Right cardiac atrium (tissue), 5 donors: ENCODE measurements around the gene ENTHD1. TPM values are rescaled to one million over a fixed set of nuclear protein-coding genes. Genes with fewer than 3 reads are reported as not detected.

Experiments used
- ATAC-seq, 2 donors: fragments of 200-7000 bp; cut with Tn5 transposase; one replicate each; pipeline versions ENCODE4 v1.8.0 to v1.9.1; 2020; ENCODE audit warnings: moderate library complexity in 2 of 2, mild to moderate bottlenecking in 1 of 2
- DNase-seq, 3 donors: peaks; one replicate each; pipeline ENCODE4 v3.0.0-alpha.2; 2020
- H3K27ac ChIP-seq: one replicate; pipeline ENCODE4 v1.5.1; 2013; ENCODE audit warnings: mild to moderate bottlenecking, low read length, control low read depth, moderate library complexity
- H3K27me3 ChIP-seq: one replicate; pipeline ENCODE4 v1.6.1; 2013; ENCODE audit not compliant: control insufficient read depth, insufficient read depth
- H3K4me1 ChIP-seq: one replicate; pipeline ENCODE4 v1.6.1; 2013; ENCODE audit warnings: low read length; ENCODE audit not compliant: control insufficient read depth, insufficient read depth
- H3K4me3 ChIP-seq: one replicate; pipeline ENCODE4 v1.5.1; 2013; ENCODE audit warnings: low read length, control low read depth
- H3K9me3 ChIP-seq: one replicate; pipeline ENCODE4 v1.6.1; 2013; ENCODE audit warnings: low read length; ENCODE audit not compliant: control insufficient read depth
- WGBS: extraction: QIAGEN DNeasy Blood & Tissue Kit; methylation state at CpG from one replicate; pipeline ENCODE4 v1.1.7; 2013; 5-methylcytosine and 5-hydroxymethylcytosine counted together
- intact Hi-C, 4 donors: fragments of 100-400 bp; cut with DNase I; formaldehyde crosslinking; loops; one replicate each; pipeline versions ENCODE4 v1.11.0 to v1.14.0; 2022 to 2023
- long read RNA-seq, 4 donors: library from polyadenylated mRNA; unstranded; transcript quantifications; one replicate each; pipeline ENCODE4 v2.0.0, GENCODE V29; 2020 to 2021
- polyA plus RNA-seq: library from polyadenylated mRNA; stranded (reverse); fragments of 200-250 nt; gene quantifications from one replicate; pipeline ENCODE4 v1.2.3, GENCODE V29; 2013
- total RNA-seq, 4 donors: library from RNA; stranded (reverse); fragmentation: NEBNext Ultra II Directional; extraction: Animal tissue kit (Norgen Biotek cat#: 25700); gene quantifications; one replicate each; pipeline ENCODE4 v1.2.1, GENCODE V29; 2021
- donor health status: healthy with polysubstance abuse.
- donor health status: DM: no; HTN: yes; CAD: no.
- donor health status: DM: no; HTN: no; CAD: no.
- donor health status: DM: no; HTN: yes; CAD: no; lungs with severe emphysema.
- donor health status: DM: yes; HTN: yes; CAD: no.

ENTHD1 gene, protein sequence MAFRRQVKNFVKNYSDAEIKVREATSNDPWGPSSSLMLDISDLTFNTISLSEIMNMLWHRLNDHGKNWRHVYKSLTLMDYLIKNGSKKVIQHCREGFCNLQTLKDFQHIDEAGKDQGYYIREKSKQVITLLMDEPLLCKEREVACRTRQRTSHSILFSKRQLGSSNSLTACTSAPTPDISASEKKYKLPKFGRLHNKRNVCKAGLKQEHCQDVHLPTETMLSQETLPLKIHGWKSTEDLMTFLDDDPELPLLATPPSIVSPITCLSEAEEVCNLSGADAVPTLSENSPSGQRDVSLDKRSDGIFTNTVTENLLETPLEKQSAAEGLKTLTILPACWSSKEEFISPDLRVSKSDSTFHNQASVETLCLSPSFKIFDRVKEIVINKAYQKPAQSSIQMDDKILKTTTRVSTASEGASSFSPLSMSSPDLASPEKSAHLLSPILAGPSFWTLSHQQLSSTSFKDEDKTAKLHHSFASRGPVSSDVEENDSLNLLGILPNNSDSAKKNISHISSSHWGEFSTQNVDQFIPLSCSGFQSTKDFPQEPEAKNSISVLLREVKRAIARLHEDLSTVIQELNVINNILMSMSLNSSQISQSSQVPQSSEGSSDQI
- not detected for total RNA-seq
- 0.02 TPM for polyA plus RNA-seq
- long read RNA-seq, donor 1 = 0 reads
- long read RNA-seq, donor 2 = 0 reads
- long read RNA-seq, donor 3 = 0 reads
- long read RNA-seq, donor 4 = 0 reads

DNA sequence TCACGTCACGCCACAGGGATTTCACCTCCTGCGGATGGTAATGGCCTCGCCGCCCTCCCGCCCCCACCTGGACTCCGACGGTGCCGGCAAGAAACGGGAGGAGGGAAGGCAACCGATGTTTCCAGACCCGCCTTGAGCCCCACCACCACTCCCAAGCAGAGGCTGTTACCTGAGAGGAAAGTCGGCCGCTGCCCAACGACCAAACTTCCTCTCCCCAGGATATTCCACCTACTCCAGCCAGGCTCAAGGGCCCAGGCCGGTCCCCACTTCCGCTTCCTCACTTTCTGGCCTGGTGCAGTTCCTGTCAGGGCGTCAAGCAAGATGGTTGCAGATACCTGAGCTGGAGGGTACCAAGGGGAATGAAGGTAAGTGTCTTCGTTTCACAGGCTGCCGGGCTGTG, at the start of gene ENTHD1:
TSS of gene ENTHD1 (minus strand) at position 235 of the 400 bp plus-strand sequence. CDS start 6,012 bp downstream, outside the sequence.
- no peak for ATAC-seq
- H3K4me3 ChIP-seq = no peak within 1 kb of the TSS
- 64% methylated on average over 20 of the region's 20 CpGs for WGBS
- H3K27ac ChIP-seq = no peak within 1 kb of the TSS
- no peaks in the 10 kb centered on the region for H3K4me1 ChIP-seq
- H3K9me3 ChIP-seq = no peaks in the 10 kb centered on the region
- DNase-seq = no peak
- no peaks in the 10 kb centered on the region for H3K27me3 ChIP-seq
- intact Hi-C loops = no loop called here

DNA sequence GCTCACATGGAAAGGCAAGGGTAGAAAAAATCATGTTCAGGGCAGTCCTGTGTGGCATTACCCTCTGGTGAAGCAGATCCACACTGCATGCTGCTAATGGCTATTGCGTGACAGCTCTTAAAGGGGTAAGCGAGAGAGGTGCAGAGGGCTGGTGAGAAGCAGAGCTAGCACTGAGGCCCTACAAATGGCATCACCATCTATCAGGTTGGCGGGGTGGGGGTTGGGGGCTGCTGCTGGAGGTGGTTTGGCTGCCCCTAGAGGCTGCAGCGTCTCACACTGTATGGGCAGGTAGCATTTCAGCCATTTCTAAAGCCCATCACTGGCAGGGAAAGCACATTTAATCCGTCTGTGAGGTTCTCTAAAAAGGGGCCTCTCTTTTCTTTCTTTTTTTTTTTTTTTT, 49.8 kb upstream of the ENTHD1 start:
- intact Hi-C loops = no loop called here
- Histone ChIP-seq H3K9me3 (no peaks in the 10 kb centered on the region), H3K27me3 (no peaks in the 10 kb centered on the region), H3K4me3 (no peak overlapping the region), H3K4me1 (peaks cover 2% of the 10 kb centered on the region), H3K27ac (no peak overlapping the region)
- DNase-seq (no peak), ATAC-seq (no peak)
- 78% methylated on average over 5 of the region's 5 CpGs for WGBS

GRCh38 chr22:39942439-39943230, 49.1 kb upstream of the ENTHD1 start:
- DNase-seq (no peak), ATAC-seq (no peak)
- H3K4me3 ChIP-seq = no peak overlapping the region
- H3K27me3 ChIP-seq = no peaks in the 10 kb centered on the region
- WGBS = 82% methylated on average over 8 of the region's 8 CpGs
- no peaks in the 10 kb centered on the region for H3K9me3 ChIP-seq
- intact Hi-C loops = no loop called here
- H3K4me1 ChIP-seq = peaks cover 2% of the 10 kb centered on the region
- H3K27ac ChIP-seq = no peak overlapping the region

DNA sequence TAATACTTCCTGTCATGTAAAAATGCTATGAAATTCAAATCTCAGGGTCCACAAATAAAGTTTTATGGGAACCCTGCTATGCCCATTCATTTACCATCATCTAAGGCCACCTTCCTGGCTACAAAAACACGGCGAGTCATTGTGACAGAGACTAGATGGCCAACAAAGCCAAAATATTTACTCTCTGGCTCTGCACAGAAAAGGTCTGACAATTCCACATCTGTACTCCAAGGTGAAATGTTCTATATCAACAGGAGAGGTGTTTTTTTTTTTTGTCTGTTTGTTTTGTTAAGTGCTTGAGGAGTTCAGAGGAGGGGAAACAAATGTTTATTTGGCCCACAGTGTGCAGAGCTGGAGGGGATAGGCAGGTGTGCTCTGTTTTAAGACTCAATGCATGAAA, 48.0 kb upstream of the ENTHD1 start:
- no peak overlapping the region for H3K27ac ChIP-seq
- no peak for DNase-seq
- ATAC-seq = no peak
- H3K4me1 ChIP-seq = peaks cover 2% of the 10 kb centered on the region
- intact Hi-C loops = no loop called here
- H3K27me3 ChIP-seq = no peaks in the 10 kb centered on the region
- no peak overlapping the region for H3K4me3 ChIP-seq
- WGBS = 92% methylated on average over 2 of the region's 2 CpGs
- H3K9me3 ChIP-seq = no peaks in the 10 kb centered on the region

DNA sequence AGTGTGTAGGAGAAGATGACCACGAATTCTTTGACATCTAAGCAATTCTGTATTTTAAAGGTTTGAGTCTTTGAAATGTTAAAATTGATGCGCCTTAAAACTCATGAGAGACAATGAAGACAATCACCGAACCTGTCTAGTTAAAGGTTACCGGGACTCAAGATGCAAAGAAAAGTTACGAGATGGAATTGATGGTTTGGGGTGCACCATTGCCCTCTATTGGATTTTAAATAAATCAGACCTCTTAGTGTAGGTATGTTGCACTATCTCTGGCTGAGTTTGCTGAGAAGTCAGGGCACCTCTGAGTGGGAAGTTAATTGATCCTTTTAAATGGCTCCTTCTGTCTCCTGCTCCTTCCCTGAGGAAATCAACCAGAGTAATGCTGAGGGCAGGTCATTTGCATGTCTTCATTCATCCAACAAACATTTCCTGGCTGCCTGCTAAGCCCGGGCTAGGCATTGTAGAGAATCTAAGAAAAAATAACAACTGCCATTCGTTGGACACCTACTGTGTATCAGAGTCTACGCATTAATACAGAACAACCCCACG, 47.3 kb upstream of the ENTHD1 start:
- WGBS = 63% methylated on average over 9 of the region's 9 CpGs
- ATAC-seq (no peak), DNase-seq (no peak)
- Histone ChIP-seq H3K9me3 (no peaks in the 10 kb centered on the region), H3K4me1 (peaks cover 2% of the 10 kb centered on the region), H3K27ac (no peak overlapping the region), H3K27me3 (no peaks in the 10 kb centered on the region), H3K4me3 (no peak overlapping the region)
- intact Hi-C loops = no loop called here

GRCh38 chr22:39939830-39940229, 46.3 kb upstream of the ENTHD1 start:
- 97% methylated on average over 3 of the region's 3 CpGs for WGBS

GRCh38 chr22:39938509-39939111, 45.0 kb upstream of the ENTHD1 start:
- Histone ChIP-seq H3K27me3 (no peaks in the 10 kb centered on the region), H3K27ac (no peak overlapping the region), H3K4me1 (peaks cover 2% of the 10 kb centered on the region), H3K4me3 (no peak overlapping the region), H3K9me3 (no peaks in the 10 kb centered on the region)
- ATAC-seq (no peak), DNase-seq (no peak)
- intact Hi-C loops = loop anchor here in 1 of 4 donors (10.0 kb wide), 1 partner anchor 86 kb away; no protein-coding TSS in a partner anchor
- 83% methylated on average over 14 of the region's 14 CpGs for whole genome bisulfite sequencing

More at GRCh38 chr22:39939830-39940229, 46.3 kb upstream of the ENTHD1 start:
- ATAC-seq = no peak
- Histone ChIP-seq H3K4me3 (no peak overlapping the region), H3K27me3 (no peaks in the 10 kb centered on the region), H3K27ac (no peak overlapping the region), H3K9me3 (no peaks in the 10 kb centered on the region), H3K4me1 (peaks cover 2% of the 10 kb centered on the region)
- intact Hi-C loops = loop anchor here in 1 of 4 donors (10.0 kb wide), 1 partner anchor 85 kb away; no protein-coding TSS in a partner anchor
- DNase-seq = no peak

DNA sequence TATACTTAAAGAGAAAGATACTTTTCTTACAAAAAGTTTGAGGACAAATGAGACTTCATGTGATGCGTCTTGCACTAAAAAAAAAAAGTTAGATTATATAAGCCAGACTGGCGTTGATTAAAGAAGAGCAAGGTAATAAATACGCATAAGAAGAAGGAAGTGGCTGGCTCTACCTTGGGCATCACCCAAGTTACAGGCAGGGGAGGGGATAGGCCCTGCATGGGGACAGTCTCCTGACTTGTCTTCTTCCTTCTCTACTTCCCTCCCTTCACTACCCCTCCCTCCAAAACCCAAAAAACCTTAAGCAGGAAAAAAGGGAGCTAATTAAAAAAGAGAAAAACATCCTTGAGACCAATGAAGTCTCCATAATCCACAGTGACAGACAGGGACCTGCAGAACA, 44.3 kb upstream of the ENTHD1 start:
- intact Hi-C loops = loop anchor here in 1 of 4 donors (10.0 kb wide), 1 partner anchor 87 kb away; no protein-coding TSS in a partner anchor
- Histone ChIP-seq H3K27me3 (peaks cover 2% of the 10 kb centered on the region), H3K4me3 (no peak overlapping the region), H3K27ac (no peak overlapping the region), H3K9me3 (no peaks in the 10 kb centered on the region), H3K4me1 (no peaks in the 10 kb centered on the region)
- DNase-seq (no peak), ATAC-seq (no peak)
- 92% methylated on average over 3 of the region's 3 CpGs for WGBS

- peaks cover 5% of the 10 kb centered on the region for H3K27me3 ChIP-seq
- intact Hi-C loops = loop anchor here in 1 of 4 donors (10.0 kb wide), 1 partner anchor 88 kb away; no protein-coding TSS in a partner anchor
- ATAC-seq (no peak), DNase-seq (no peak)
- H3K4me3 ChIP-seq = no peak overlapping the region
- no peak overlapping the region for H3K27ac ChIP-seq
- no peaks in the 10 kb centered on the region for H3K9me3 ChIP-seq
- H3K4me1 ChIP-seq = no peaks in the 10 kb centered on the region
- WGBS = 69% methylated on average over 6 of the region's 6 CpGs
Observed at GRCh38 chr22:39936523-39937145, 43.1 kb upstream of the ENTHD1 start.

DNA sequence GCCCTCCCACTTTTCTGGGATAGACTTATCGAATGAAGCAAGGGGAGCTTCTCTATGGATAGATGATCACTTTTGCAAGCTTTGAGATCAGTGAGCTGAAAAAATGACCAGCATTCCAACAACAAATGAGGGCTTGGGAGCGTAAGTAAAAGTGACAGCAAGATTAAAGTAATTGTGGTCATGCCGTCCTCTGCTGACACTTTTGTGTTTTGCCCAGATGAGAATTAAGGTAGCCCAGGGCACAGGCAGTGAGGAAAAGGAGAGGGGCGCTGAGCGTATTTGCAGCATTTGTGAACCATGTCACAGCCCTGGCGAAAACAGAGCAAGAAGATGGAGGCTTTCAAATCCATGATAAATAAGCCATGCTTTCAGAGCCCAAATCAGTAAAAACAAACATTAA, 42.1 kb upstream of the ENTHD1 start:
- Histone ChIP-seq H3K9me3 (no peaks in the 10 kb centered on the region), H3K4me1 (no peaks in the 10 kb centered on the region), H3K27me3 (peaks cover 5% of the 10 kb centered on the region), H3K27ac (no peak overlapping the region), H3K4me3 (no peak overlapping the region)
- WGBS = 58% methylated on average over 6 of the region's 6 CpGs
- ATAC-seq (no peak), DNase-seq (no peak)
- intact Hi-C loops = loop anchor here in 1 of 4 donors (10.0 kb wide), 1 partner anchor 89 kb away; no protein-coding TSS in a partner anchor
